Activated naive CD4-positive, alpha-beta T cell treated with anti-CD3 and anti-CD28 coated beads, Interleukin-2, amount 50 U/mL, for 16 hours (primary cell): ENCODE data around the gene CTR9.

ENCODE experiments used
- DNase-seq: peaks from one replicate; pipeline ENCODE4 v3.0.0-alpha.2; 2020

Gene CTR9

GRCh38 chr11:10743354-10744000 is 7.6 kb upstream of the CTR9 start:
- no peak for DNase-seq

- DNase-seq: no peak
These were observed 6.8 kb upstream of the CTR9 start for GRCh38 chr11:10744206-10744605.

GRCh38 chr11:10746871-10747270 is 4.2 kb upstream of the CTR9 start:
- DNase-seq: no peak

- DNase-seq: no peak
These were observed 3.3 kb upstream of the CTR9 start for GRCh38 chr11:10747733-10748132.

- no peak for DNase-seq
These were observed 1.6 kb upstream of the CTR9 start for GRCh38 chr11:10749476-10749875.

- no peak for DNase-seq
These were observed 515 bp downstream of the CTR9 start for GRCh38 chr11:10751581-10751940.

- no peak for DNase-seq
These were observed 1.0 kb downstream of the CTR9 start for GRCh38 chr11:10752061-10752460.

GRCh38 chr11:10752486-10752885 is 1.4 kb downstream of the CTR9 start:
- no peak for DNase-seq

GRCh38 chr11:10758957-10759356 is 7.9 kb downstream of the CTR9 start:
- DNase-seq: no peak

GRCh38 chr11:10761085-10761698 is 10.1 kb downstream of the CTR9 start:
- no peak for DNase-seq

- no peak for DNase-seq
These were observed 11.1 kb downstream of the CTR9 start for GRCh38 chr11:10762185-10762584.

- DNase-seq: no peak
These were observed 11.9 kb downstream of the CTR9 start for GRCh38 chr11:10762913-10763421.

GRCh38 chr11:10763766-10764165 is 12.7 kb downstream of the CTR9 start:
- no peak for DNase-seq

GRCh38 chr11:10764412-10764811 is 13.4 kb downstream of the CTR9 start:
- no peak for DNase-seq

- DNase-seq: peak; percentile 23
These were observed 19.7 kb downstream of the CTR9 start for GRCh38 chr11:10770626-10771254.

GRCh38 chr11:10771457-10771856 is 20.4 kb downstream of the CTR9 start:
- DNase-seq: no peak

- DNase-seq: no peak
These were observed 23.8 kb downstream of the CTR9 start for GRCh38 chr11:10774811-10775210.

- DNase-seq: no peak
These were observed 26.3 kb downstream of the CTR9 start for GRCh38 chr11:10777393-10777793.

- DNase-seq: no peak
These were observed 26.8 kb downstream of the CTR9 start for GRCh38 chr11:10777806-10778205.

- DNase-seq: no peak
These were observed 27.3 kb downstream of the CTR9 start for GRCh38 chr11:10778217-10778970.

- DNase-seq: no peak
These were observed 28.0 kb downstream of the CTR9 start for GRCh38 chr11:10779086-10779485.

- no peak for DNase-seq
These were observed 29.0 kb downstream of the CTR9 start for GRCh38 chr11:10780040-10780439.
